GM10266 (cell line): ENCODE results near the gene AMOTL2.

Experiments used
- DNase-seq: peaks from one replicate; pipeline ENCODE4 v3.0.0; 2012; ENCODE audit errors: extremely low spot score
- TF ChIP-seq, protein P1 (sequence below): IDR thresholded peaks from 2 replicates; pipeline ENCODE4 v1.5.1; 2012; ENCODE audit warnings: mild to moderate bottlenecking, low read depth; ENCODE audit not compliant: control insufficient read depth, insufficient read depth; ENCODE audit errors: missing control alignments

Gene AMOTL2

GRCh38 chr3:134354612-134355251 is 19.5 kb downstream of the AMOTL2 start:
- TF ChIP-seq, protein P1, sequence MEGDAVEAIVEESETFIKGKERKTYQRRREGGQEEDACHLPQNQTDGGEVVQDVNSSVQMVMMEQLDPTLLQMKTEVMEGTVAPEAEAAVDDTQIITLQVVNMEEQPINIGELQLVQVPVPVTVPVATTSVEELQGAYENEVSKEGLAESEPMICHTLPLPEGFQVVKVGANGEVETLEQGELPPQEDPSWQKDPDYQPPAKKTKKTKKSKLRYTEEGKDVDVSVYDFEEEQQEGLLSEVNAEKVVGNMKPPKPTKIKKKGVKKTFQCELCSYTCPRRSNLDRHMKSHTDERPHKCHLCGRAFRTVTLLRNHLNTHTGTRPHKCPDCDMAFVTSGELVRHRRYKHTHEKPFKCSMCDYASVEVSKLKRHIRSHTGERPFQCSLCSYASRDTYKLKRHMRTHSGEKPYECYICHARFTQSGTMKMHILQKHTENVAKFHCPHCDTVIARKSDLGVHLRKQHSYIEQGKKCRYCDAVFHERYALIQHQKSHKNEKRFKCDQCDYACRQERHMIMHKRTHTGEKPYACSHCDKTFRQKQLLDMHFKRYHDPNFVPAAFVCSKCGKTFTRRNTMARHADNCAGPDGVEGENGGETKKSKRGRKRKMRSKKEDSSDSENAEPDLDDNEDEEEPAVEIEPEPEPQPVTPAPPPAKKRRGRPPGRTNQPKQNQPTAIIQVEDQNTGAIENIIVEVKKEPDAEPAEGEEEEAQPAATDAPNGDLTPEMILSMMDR, result no peak

GRCh38 chr3:134353831-134354611 is 20.2 kb downstream of the AMOTL2 start:
- TF ChIP-seq, protein P1, result no peak
- no peak for DNase-seq

More at GRCh38 chr3:134354612-134355251, 19.5 kb downstream of the AMOTL2 start:
- no peak for DNase-seq

GRCh38 chr3:134353171-134353825 is 20.9 kb downstream of the AMOTL2 start:
- DNase-seq, result no peak
- TF ChIP-seq, protein P1, result no peak

- TF ChIP-seq, protein P1, result no peak
- no peak for DNase-seq
Observed at GRCh38 chr3:134352031-134352671, 22.1 kb downstream of the AMOTL2 start.

DNA sequence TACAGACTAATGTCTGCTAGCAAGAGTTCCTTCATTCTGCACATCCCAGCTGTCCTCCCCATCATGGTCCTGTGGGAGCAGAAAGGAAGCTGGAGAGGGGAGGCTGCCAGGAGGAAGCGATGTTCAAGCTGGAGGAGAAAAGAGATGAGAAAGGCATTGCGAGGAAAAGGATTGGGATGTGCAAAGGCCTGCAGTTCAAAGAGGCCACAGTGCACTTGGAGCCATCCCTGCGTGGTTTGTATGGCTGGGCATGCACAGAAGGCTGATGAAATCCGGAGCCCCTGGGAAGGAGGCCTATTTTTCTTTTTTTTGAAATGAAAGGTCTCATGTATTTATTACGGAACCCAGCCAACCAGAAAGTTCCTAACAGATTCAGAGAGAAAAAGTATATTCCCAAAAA is 22.8 kb downstream of the AMOTL2 start:
- TF ChIP-seq, protein P1, result no peak
- no peak for DNase-seq

DNA sequence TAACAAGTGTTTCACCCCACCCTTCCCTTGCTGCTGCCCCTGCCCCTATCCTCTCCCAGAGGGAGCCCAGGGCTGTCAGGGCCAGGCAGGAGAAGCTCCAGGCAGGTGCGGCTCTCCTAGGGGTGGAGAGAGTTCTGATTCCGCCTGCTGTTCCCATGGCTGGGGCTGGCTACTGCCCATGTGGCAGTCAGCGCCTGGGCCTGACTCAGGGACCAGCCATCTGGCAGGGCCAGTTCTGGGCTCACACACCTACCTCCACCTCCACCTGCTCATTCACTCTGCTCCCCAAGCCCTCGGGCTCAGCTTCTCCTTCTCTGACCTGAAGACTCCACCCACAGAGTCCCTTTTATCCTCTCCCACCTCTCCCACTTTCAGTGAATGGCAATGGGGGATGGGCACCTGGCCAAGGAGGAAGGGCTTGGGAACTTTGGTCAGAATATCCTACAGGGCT is 23.4 kb downstream of the AMOTL2 start:
- TF ChIP-seq, protein P1, result no peak
- no peak for DNase-seq
